Head of caudate nucleus (tissue), 42 donors: ENCODE data around the gene FILIP1L.

Experiments
- DNase-seq, 42 donors: peaks; one replicate each; pipeline versions ENCODE4 v3.0.0 to v3.0.0-alpha.2; 2020 to 2021; ENCODE audit warnings: mixed read lengths in 7 of 42
- intact Hi-C: fragments of 100-400 bp; cut with DNase I; formaldehyde crosslinking; loops from one replicate; pipeline ENCODE4 v1.15.0; 2022

FILIP1L gene

DNA sequence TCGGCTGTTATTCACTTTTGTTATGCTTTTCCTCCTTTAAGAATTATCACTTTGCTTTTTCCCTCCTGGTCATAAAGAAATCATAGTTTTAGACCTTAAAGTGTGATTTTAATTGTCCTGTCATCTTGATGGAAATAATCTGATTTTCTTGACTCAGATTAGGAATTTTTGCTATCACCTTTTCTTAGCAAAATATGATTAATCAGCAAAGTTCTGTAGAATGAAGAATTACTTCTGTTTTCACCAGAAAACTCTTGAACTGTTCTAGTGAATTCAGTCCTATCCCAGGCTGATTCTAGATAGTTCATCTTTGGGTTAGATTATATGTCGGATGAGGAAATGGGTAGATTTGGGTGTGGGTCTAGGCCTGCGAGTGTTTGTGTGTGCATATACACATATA is 284.5 kb downstream of the FILIP1L start:
- intact Hi-C loops = loop anchor here (5.0 to 10.0 kb wide), 2 partner anchors 422 to 755 kb away; no protein-coding TSS in a partner anchor
- DNase-seq = no peak

DNA sequence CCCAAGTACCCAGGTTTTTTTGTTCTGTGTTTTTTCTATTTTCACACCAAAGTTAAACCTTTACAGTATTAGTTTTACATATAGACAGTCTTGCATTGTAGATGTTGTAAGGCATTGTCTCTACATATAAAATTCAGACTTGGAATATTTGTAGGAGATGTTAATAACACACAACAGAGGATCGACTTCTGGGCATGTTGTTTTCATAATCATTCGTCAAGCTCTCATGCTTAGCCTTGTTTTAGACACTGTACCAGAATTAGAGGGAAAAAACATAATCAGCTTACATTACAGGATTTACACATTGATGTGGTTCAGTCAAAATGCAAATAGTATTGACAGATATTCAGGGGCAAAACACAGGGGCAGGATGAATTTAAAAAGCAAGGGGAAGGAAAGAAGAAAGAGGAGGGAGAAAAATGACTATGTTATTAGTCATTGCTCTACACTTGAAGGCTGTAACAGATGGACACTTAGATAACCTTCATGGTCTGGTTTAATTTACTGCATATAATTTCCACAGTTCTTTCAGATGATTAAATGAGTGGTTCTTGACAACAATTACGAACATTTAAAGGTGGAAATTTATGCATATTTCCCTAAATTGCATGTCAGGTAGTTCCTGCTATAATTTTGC is 289.2 kb downstream of the FILIP1L start:
- intact Hi-C loops = no loop called here
- no peak for DNase-seq

DNA sequence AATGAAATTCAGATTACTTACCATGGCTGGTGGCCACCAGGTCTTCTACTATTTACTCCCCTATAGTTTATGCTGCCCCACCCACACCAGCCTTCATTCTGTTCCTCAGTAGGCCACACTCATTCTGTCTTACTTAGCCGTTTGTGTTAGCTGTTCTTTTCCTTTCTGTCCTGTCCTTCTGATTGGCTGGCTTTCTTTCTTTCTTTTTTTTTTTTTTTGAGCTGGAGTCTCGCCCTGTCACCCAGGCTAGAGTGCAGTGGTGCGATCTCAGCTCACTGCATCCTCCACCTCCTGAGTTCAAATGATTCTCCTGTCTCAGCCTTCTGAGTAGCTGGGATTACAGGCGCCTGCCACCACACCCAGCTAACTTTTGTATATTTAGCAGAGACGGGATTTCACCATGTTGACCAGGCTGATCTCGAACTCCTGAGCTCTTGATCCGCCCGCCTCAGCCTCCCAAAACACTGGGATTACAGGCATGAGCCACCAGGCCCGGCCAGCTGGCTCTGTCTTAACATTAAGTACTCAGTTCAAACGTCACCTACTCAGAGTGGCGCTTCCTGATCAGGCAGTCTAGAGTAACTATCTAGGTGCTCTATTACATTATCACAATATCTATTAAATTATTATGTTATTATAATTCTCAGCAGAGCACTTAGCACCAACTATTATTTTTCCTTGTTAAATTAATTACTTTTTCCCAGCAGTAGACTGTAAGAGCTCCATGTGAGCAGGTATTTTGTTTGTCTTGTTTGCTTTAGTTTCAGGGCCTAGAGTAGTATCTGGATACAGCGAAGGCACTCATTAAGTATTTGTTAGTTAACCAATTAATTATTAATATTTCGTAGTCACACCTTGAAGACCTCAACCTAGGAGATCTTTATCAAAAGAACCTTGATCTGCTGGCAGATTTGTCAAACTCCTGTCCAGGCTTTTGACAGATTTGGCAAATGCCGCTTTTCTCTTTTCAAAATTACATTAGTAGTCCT is 290.3 kb downstream of the FILIP1L start:
- no peak for DNase-seq
- intact Hi-C loops = no loop called here

DNA sequence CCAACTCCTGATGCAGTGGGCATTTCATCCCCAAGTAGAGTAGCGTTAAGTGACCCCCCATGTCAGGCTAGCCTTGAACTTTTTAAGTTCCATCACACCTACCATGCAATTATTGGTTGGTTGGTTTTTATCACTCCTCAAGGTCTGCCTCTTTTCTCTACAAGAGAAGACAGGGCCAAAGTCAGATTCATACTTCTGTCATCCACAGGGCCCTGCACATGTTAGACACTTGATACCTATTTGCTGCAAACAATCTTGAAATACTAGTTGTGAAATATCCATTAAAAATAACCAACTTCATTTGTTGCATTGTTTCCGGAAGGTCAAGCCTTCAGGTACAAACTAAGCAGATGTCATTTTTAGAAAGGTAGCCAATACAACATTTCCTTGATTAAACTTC is 295.5 kb downstream of the FILIP1L start:
- intact Hi-C loops = no loop called here
- DNase-seq = no peak

DNA sequence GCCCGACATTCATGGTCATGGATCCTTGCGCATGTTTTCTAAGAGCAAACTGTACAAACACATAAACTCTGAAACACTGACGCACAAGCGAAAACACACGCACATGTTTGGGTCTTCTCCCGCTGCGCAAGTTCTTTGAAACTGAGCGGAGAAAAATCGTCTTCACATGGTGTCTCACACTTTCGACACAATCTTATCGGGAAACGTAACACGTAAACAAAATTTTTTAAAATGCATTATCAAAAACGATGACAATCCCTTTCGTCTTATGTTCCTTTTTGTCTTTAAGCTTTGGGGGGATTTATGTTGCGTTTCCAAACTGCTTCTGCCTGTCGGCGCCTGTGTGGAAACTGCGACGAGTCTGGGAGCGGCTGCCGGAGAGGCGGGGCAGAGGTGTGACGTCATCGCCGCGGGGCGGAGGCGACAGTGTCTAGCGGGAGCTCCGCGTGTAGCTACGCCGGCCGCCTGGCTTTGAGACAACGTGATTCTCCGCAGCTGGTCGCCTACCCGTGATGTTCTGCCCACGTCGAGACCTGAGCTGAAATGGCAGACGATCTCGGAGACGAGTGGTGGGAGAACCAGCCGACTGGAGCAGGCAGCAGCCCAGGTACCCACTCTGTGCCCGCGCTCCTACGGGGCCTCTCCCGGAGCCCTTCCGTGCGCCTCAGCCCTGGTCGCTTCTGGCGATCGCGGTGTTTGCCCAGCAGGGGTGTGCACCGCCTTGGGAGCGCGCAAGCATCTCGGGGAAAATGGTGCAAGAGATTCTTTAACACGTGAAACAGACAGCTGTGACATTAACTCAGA is 296.7 kb downstream of the FILIP1L start, which contains the start of gene CMSS1:
TSS of gene CMSS1 (plus strand) at position 426 of the 804 bp plus-strand sequence.
- DNase-seq = peak; percentile 87 to 98 (median 96)
- intact Hi-C loops = no loop called here

DNA sequence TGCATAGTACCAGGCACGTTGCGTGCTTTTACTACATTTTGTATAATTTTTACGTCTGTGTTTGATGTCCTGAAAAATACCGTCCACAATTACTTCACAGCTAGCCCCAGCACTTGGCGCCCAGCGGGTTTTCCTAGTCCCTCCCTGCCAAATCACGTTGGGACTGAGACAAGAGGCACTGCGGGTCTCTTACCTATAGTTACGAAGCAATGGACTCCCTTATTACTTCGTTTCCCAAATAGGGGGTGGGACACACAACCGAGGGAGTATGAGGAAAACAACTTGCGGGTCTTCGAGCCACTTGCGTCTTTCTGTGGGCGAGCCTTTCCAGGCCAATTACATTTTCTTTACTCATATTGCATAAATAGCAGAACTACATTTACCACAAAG is 297.3 kb downstream of the FILIP1L start:
- intact Hi-C loops = no loop called here
- peak in 15 of 42 donors; percentile 5 to 57 (median 16) for DNase-seq

DNA sequence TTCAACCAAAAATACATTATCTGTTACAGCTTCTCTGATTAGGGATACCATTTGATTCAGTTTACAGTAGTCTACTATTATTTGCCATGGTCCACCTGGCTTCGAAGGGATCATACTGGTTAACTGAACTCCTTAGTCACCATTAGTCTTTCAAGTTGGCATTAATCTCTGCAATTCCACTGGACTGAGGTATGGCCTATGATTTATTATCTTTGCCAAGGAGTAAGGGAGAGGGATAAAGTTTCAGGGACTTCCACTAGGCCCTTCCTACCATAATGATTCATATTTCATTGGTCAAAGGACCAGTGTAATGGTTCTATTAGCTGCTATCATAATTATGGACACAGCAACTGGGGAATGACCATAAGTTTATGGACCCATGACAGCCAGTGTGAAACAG is 303.9 kb downstream of the FILIP1L start:
- intact Hi-C loops = no loop called here

DNA sequence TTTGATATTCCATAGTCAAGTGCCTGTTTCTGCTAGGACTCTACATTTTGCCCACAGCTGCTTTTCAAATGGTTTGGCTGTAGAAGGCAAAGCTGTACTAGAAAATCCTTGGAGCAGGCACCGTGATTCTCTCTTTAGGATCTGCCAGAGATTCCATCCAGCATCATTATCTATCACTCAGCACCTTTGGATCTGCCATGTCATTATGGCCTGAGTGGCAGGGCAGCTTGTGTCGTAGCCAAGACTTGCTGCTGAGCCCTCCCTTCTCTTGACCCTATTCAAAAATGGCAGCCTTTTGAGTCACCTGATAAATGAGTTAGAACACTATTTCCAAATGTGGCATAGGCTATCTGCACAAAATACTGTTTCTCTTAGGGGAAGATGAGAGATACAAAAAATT is 304.7 kb downstream of the FILIP1L start:
- intact Hi-C loops = no loop called here
- DNase-seq = no peak

More for the DNA sequence above, 303.9 kb downstream of the FILIP1L start:
- no peak for DNase-seq

DNA sequence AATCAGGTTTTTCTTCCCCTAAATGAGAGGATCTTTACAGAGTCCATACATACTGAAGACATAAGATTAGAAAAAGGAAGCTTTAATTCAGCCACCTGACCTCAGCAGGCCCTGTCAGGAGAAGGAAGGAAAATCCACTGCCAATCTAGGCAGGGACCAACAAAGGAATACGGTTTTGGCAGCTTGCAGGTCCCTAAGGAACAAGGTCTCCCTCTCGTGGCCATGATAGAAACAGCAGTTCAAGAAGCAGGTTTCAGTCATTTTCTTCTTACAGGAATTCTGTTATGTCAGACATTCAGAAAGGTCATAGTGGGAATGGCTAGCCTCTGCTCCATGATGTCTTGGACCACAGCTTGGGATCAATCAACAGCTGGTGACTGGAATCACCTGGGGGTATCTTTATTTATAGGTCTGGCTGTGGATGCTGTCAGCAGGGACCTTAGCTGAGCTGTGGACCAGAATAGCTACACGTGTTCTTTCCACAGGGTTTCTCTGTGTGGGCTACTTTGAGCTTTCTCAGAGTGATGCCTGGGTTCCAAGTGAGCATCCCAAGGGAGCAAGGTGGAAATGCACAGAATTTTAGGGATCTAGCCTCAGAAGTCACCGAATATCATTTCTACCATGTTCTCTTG is 306.0 kb downstream of the FILIP1L start:
- intact Hi-C loops = no loop called here

DNA sequence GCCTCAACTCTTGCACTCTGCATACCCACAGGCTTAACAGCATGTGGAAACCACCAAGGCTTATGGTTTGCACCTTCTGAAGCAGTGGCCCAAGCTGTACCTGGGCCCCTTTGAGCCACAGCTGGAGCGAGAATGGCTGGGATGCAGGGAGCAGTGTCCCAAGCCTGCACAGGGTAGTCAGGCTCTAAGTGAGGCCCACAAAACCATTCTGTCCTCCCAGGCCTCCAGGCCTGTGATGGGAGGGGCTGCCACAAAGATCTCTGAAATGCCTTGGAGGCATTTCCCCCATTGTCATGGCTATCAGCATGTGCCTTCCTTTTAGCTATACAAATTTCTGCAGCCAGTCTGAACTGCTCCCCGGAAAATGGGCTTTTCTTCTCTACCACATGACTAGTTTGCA is 309.1 kb downstream of the FILIP1L start:
- intact Hi-C loops = no loop called here
- DNase-seq = no peak

More for the DNA sequence above, 306.0 kb downstream of the FILIP1L start:
- DNase-seq = peak in 22 of 42 donors; percentile 13 to 74 (median 35)

DNA sequence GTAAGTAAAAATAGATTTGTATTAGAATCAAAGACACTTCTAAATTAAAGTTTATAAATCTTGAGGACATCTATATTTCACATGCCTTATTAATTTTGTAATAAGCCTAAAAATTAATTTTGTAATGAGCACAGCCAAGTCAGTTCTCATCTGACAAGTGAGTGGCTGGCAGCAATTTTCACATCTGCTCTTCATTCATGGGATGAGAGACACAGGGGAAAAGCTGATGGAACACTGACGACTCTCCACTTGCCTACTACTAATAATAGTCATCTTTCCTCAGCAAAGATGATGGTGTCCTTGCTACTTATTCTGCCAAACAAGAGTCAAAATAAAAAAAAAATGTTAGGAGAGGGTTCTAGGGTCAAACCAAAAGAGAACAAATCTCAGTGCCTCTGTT is 311.0 kb downstream of the FILIP1L start:
- no peak for DNase-seq
- intact Hi-C loops = no loop called here

DNA sequence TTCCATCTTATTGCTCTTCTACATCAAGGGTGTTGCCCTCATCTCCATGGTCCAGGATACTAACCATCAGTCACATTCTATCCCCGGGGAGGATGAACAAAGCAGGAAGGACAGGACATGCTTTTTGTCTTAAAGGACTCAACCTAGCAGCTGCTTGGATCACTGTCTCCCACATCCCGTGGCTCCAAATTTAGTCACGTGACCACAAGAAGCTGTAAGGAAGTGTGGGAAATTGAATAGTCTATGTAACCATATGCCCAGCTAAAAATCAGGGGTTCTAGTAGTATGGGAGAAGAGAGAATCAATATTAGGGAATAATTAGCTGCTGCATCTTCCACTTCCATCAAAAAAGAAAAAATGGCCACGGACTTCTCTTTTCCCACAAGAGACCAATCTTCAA is 314.9 kb downstream of the FILIP1L start:
- intact Hi-C loops = no loop called here
- no peak for DNase-seq

DNA sequence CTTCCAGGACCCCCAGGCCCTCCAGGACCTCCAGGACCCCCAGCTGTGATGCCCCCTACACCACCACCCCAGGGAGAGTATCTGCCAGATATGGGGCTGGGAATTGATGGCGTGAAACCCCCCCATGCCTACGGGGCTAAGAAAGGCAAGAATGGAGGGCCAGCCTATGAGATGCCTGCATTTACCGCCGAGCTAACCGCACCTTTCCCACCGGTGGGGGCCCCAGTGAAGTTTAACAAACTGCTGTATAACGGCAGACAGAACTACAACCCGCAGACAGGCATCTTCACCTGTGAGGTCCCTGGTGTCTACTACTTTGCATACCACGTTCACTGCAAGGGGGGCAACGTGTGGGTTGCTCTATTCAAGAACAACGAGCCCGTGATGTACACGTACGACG is 318.7 kb downstream of the FILIP1L start:
- no peak for DNase-seq
- intact Hi-C loops = no loop called here

DNA sequence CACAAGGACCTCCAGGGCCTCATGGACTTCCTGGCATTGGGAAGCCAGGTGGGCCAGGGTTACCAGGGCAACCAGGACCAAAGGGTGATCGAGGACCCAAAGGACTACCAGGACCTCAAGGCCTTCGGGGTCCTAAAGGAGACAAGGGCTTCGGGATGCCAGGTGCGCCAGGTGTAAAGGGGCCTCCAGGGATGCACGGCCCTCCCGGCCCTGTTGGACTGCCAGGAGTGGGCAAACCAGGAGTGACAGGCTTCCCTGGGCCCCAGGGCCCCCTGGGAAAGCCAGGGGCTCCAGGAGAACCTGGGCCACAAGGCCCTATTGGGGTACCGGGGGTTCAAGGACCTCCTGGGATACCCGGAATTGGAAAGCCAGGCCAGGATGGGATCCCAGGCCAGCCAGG is 319.8 kb downstream of the FILIP1L start:
- intact Hi-C loops = no loop called here
- no peak for DNase-seq

DNA sequence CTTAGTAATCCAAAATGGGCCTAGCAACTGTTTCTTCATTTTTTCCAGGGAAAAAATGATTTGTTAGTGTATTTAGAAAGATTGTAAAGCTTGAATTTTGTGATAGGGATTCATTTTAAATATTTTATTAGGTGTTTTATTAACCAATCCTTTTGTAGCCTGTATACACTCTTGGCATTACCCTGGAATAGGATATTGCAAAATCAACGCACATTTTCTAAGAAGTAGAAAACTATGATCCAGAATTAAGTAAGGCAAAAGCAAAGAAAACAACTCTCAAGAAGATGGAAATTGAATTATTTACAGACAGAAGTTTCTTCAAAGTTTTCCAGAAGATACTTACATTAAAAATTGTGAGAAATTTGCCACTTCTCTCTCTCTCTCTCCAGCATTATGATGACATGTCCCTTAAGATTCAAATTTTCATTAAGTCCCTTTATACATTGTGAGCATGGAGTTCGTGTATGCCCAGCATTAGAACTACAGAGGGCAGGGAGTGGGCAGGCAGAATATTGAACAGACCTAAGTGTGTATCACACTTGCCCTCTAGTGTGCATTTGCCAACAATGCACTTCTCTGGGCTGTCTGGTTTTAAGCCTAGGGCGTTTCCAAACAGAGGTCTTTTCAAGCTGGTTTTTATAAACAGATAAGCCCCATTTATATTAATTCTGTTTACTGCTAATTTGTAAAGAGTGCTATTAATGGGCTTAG is 325.1 kb downstream of the FILIP1L start:
- DNase-seq = peak in 28 of 42 donors; percentile 6 to 58 (median 26)
- intact Hi-C loops = no loop called here
